Neural cell (in vitro differentiated cells): ENCODE results near the gene CSNK1E. TPM values are rescaled to one million over a fixed set of nuclear protein-coding genes. Genes with fewer than 3 reads are reported as not detected.

Source experiments
- H2AFZ ChIP-seq: fragments of 200-600, 300-800 bp; sonication (generic), shearing (Covaris generic); 2 replicates; pipeline ENCODE4 v1.6.0; 2014; ENCODE audit warnings: low read depth, mild to moderate bottlenecking, antibody characterized with exemption, low read length, moderate library complexity
- H3F3A ChIP-seq: fragments of 200-600 bp; shearing (Covaris generic); 2 replicates; pipeline ENCODE4 v1.6.1; 2016; ENCODE audit warnings: mild to moderate bottlenecking, moderate library complexity, mixed read lengths, antibody characterized with exemption, low read length; ENCODE audit not compliant: insufficient read depth, poor library complexity, severe bottlenecking
- H3K27ac ChIP-seq: fragments of 200-600, 300-800 bp; sonication (generic), shearing (Covaris generic); 2 replicates; pipeline ENCODE4 v1.5.1; 2014; ENCODE audit warnings: mild to moderate bottlenecking, low read length, moderate library complexity
- H3K27me3 ChIP-seq: fragments of 300-800, 200-600 bp; sonication (generic), shearing (Covaris generic); 2 replicates; pipeline ENCODE4 v1.6.0; 2014; ENCODE audit warnings: mild to moderate bottlenecking, low read depth, low read length, moderate library complexity; ENCODE audit not compliant: insufficient read depth
- H3K36me3 ChIP-seq: fragments of 300-800, 200-600 bp; sonication (generic), shearing (Covaris generic); 2 replicates; pipeline ENCODE4 v1.5.1; 2014; ENCODE audit warnings: mild to moderate bottlenecking, antibody characterized with exemption, low read length, moderate library complexity; ENCODE audit not compliant: insufficient read depth
- H3K4me2 ChIP-seq: fragments of 300-800, 200-600 bp; sonication (generic), shearing (Covaris generic); 2 replicates; pipeline ENCODE4 v1.6.0; 2014; ENCODE audit warnings: mild to moderate bottlenecking, low read length
- H3K4me3 ChIP-seq: fragments of 300-800, 200-600 bp; sonication (generic), shearing (Covaris generic); 2 replicates; pipeline ENCODE4 v1.5.1; 2014; ENCODE audit warnings: mild to moderate bottlenecking, low read length, moderate library complexity
- H3K79me2 ChIP-seq: fragments of 200-600 bp; shearing (Covaris generic); replicated peaks from 2 replicates; pipeline ENCODE4 v1.6.0; 2014; ENCODE audit warnings: mild to moderate bottlenecking, low read length, moderate library complexity; ENCODE audit not compliant: insufficient read depth
- H3K9ac ChIP-seq: fragments of 300-800, 200-600 bp; sonication (generic), shearing (Covaris generic); 2 replicates; pipeline ENCODE4 v1.6.1; 2016; ENCODE audit warnings: mild to moderate bottlenecking, low read length, mixed read lengths
- H3K9me2 ChIP-seq: fragments of 200-600 bp; shearing (Covaris generic); 2 replicates; pipeline ENCODE4 v1.6.1; 2016; ENCODE audit warnings: mild to moderate bottlenecking, low read length, mixed read lengths; ENCODE audit not compliant: insufficient read depth
- H3K9me3 ChIP-seq: fragments of 200-600, 300-800 bp; sonication (generic), shearing (Covaris generic); 2 replicates; pipeline ENCODE4 v1.6.1; 2016; ENCODE audit warnings: mild to moderate bottlenecking, mixed run types, low read length, moderate library complexity, mixed read lengths
- H4K20me1 ChIP-seq: fragments of 200-600 bp; shearing (Covaris generic); 2 replicates; pipeline ENCODE4 v1.6.1; 2016; ENCODE audit warnings: mild to moderate bottlenecking, mixed run types; ENCODE audit not compliant: insufficient read depth
- EP300 ChIP-seq: fragments of 450-650 bp; conservative IDR thresholded peaks from 2 replicates; pipeline ENCODE4 v1.6.1; 2014; ENCODE audit warnings: antibody characterized with exemption, mild to moderate bottlenecking, moderate library complexity; ENCODE audit not compliant: poor library complexity, severe bottlenecking
- EZH2 ChIP-seq: fragments of 200-600, 300-800 bp; shearing (Covaris generic), sonication (generic); IDR thresholded peaks from 2 replicates; pipeline ENCODE4 v1.6.1; 2014; ENCODE audit warnings: antibody characterized with exemption, low read length, borderline replicate concordance, mild to moderate bottlenecking; ENCODE audit not compliant: insufficient read depth, poor library complexity, severe bottlenecking
- MXI1 ChIP-seq: fragments of 450-650 bp; conservative IDR thresholded peaks from 2 replicates; pipeline ENCODE4 v1.6.1; 2014; ENCODE audit warnings: antibody characterized with exemption, mild to moderate bottlenecking; ENCODE audit not compliant: poor library complexity, severe bottlenecking
- POLR2AphosphoS5 ChIP-seq: IDR thresholded peaks from 2 replicates; pipeline ENCODE4 v1.6.1; 2012
- RAD21 ChIP-seq: fragments of 450-650 bp; conservative IDR thresholded peaks from 2 replicates; pipeline ENCODE4 v1.6.1; 2014; ENCODE audit warnings: antibody characterized with exemption, mild to moderate bottlenecking, moderate library complexity
- SMC3 ChIP-seq: fragments of 450-650 bp; conservative IDR thresholded peaks from 2 replicates; pipeline ENCODE4 v1.6.1; 2014; ENCODE audit warnings: antibody characterized with exemption, mild to moderate bottlenecking, moderate library complexity; ENCODE audit not compliant: poor library complexity
- TAF1 ChIP-seq: IDR thresholded peaks from 2 replicates; pipeline ENCODE4 v1.6.1; 2012; ENCODE audit warnings: low read depth
- polyA plus RNA-seq: library from polyadenylated mRNA; depleted of rRNA; stranded (reverse); fragments of >200 nt; gene quantifications from 2 replicates; pipeline ENCODE4 v1.2.3, GENCODE V29; 2014
- TF ChIP-seq, protein P1 (sequence below): fragments of 450-650 bp; IDR thresholded peaks from 2 replicates; pipeline ENCODE4 v1.5.1; 2014; ENCODE audit warnings: antibody characterized with exemption, mild to moderate bottlenecking, moderate library complexity; ENCODE audit not compliant: poor library complexity, severe bottlenecking
- TF ChIP-seq, protein P2 (sequence below): IDR thresholded peaks from 2 replicates; pipeline ENCODE4 v1.6.1; 2012; ENCODE audit warnings: borderline replicate concordance

CSNK1E gene
- polyA plus RNA-seq, 1 donor from 2014 or later, result 230 TPM

DNA sequence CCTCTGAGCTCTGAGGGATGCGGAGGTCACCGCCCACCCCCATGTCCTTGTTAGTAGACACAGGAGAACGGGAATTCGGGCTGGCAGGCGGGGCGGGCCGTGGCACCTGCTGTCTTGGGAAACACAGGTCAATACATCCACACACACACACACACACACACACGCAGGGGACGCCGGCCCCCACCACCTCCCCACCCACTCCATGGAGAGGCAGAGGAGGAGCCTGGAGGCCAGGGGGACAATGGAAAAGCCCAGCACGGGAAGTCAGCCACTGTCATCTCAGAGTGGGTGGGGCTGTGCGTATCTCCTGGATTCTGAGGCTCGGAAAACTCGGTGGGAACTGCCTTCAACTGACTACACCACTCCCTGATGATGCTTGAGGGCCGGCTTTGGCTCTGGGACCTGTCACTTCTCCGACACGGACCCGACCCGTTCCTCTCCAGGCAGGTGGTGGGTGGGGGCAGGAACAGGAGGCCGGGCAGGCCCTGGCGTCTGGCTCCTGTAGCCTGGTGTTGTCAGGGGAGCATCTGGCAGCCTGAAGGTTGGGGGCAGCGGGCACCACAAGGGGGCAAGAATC lies 25.9 kb downstream of the CSNK1E start:
- no peak overlapping the region for H3K4me3 ChIP-seq
- no peaks in the 10 kb centered on the region for H3K27me3 ChIP-seq
- no peak for TF ChIP-seq EZH2
- TF ChIP-seq EP300, result no peak
- TF ChIP-seq POLR2AphosphoS5, result no peak
- TF ChIP-seq, protein P1, sequence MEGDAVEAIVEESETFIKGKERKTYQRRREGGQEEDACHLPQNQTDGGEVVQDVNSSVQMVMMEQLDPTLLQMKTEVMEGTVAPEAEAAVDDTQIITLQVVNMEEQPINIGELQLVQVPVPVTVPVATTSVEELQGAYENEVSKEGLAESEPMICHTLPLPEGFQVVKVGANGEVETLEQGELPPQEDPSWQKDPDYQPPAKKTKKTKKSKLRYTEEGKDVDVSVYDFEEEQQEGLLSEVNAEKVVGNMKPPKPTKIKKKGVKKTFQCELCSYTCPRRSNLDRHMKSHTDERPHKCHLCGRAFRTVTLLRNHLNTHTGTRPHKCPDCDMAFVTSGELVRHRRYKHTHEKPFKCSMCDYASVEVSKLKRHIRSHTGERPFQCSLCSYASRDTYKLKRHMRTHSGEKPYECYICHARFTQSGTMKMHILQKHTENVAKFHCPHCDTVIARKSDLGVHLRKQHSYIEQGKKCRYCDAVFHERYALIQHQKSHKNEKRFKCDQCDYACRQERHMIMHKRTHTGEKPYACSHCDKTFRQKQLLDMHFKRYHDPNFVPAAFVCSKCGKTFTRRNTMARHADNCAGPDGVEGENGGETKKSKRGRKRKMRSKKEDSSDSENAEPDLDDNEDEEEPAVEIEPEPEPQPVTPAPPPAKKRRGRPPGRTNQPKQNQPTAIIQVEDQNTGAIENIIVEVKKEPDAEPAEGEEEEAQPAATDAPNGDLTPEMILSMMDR, result no peak
- TF ChIP-seq TAF1, result no peak
- TF ChIP-seq MXI1, result no peak
- TF ChIP-seq SMC3, result no peak
- TF ChIP-seq, protein P2, sequence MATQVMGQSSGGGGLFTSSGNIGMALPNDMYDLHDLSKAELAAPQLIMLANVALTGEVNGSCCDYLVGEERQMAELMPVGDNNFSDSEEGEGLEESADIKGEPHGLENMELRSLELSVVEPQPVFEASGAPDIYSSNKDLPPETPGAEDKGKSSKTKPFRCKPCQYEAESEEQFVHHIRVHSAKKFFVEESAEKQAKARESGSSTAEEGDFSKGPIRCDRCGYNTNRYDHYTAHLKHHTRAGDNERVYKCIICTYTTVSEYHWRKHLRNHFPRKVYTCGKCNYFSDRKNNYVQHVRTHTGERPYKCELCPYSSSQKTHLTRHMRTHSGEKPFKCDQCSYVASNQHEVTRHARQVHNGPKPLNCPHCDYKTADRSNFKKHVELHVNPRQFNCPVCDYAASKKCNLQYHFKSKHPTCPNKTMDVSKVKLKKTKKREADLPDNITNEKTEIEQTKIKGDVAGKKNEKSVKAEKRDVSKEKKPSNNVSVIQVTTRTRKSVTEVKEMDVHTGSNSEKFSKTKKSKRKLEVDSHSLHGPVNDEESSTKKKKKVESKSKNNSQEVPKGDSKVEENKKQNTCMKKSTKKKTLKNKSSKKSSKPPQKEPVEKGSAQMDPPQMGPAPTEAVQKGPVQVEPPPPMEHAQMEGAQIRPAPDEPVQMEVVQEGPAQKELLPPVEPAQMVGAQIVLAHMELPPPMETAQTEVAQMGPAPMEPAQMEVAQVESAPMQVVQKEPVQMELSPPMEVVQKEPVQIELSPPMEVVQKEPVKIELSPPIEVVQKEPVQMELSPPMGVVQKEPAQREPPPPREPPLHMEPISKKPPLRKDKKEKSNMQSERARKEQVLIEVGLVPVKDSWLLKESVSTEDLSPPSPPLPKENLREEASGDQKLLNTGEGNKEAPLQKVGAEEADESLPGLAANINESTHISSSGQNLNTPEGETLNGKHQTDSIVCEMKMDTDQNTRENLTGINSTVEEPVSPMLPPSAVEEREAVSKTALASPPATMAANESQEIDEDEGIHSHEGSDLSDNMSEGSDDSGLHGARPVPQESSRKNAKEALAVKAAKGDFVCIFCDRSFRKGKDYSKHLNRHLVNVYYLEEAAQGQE, result no peak
- TF ChIP-seq RAD21, result no peak
- H2AFZ ChIP-seq, result no peak overlapping the region
- no peak overlapping the region for H3K27ac ChIP-seq
- no peaks in the 10 kb centered on the region for H3F3A ChIP-seq
- H3K36me3 ChIP-seq, result peaks cover 16% of the 10 kb centered on the region
- H3K9me2 ChIP-seq, result no peaks in the 10 kb centered on the region
- no peaks in the 10 kb centered on the region for H4K20me1 ChIP-seq
- no peak overlapping the region for H3K9ac ChIP-seq
- no peaks in the 10 kb centered on the region for H3K79me2 ChIP-seq
- no peaks in the 10 kb centered on the region for H3K9me3 ChIP-seq
- H3K4me2 ChIP-seq, result no peak overlapping the region

DNA sequence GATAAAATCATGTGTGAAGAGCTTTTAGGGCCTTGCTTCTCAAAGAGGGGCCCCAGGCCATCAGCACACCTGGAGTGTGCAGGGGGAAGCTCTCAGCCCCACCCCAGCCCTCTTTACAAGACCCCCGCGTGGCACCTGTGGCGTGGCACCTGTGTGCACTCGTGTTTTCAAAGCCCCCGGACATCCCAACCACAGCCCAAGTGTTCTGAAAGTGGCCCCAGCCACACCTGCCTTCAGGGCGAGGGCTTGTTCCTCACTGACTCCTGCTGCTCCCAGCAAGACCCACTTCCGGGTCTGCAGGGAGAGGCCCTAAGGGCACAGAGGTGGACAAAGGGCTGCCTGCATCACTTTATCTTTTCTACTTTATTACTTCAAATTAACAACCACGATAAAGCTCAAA lies 26.9 kb downstream of the CSNK1E start:
- Histone ChIP-seq H3K9me2 (no peaks in the 10 kb centered on the region), H3K4me3 (no peak overlapping the region), H2AFZ (no peak overlapping the region), H3K79me2 (no peaks in the 10 kb centered on the region), H3K36me3 (peaks cover 9% of the 10 kb centered on the region), H3K9ac (no peak overlapping the region), H3K4me2 (no peak overlapping the region), H3K9me3 (no peaks in the 10 kb centered on the region), H3K27ac (no peak overlapping the region), H3K27me3 (no peaks in the 10 kb centered on the region), H4K20me1 (no peaks in the 10 kb centered on the region), H3F3A (no peaks in the 10 kb centered on the region)
- TF ChIP-seq, protein P2, result no peak
- TF ChIP-seq SMC3, result no peak
- TF ChIP-seq EZH2, result no peak
- no peak for TF ChIP-seq MXI1
